GM19099 (cell line): Measurements from ENCODE around the gene IL6ST.

ENCODE experiments used
- POLR2A ChIP-seq: IDR thresholded peaks from 3 replicates; pipeline ENCODE4 v1.6.1; 2011; ENCODE audit warnings: low read depth; ENCODE audit not compliant: insufficient read length; ENCODE audit errors: extremely low read depth

The IL6ST gene

DNA sequence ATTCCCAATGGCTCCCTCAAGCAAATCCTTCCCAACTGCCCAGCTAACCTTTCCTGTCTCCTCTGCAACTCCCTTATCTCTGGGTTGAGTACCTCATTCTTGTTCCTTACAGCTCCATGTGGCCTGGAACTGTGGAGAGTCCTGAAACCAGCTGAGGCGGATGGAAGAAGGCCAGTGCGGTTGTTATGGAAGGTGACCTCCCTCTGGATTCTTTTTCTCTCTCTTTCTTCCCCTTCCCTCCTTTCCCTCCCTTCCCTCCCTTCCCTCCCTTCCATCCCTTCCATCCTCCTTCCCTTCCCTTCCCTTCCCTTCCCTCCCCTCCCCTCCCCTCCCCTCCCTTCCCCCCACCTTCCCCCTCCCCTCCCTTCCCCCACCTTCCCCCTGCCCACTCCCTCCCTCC lies 98.5 kb downstream of the IL6ST start:
- TF ChIP-seq POLR2A = no peak

DNA sequence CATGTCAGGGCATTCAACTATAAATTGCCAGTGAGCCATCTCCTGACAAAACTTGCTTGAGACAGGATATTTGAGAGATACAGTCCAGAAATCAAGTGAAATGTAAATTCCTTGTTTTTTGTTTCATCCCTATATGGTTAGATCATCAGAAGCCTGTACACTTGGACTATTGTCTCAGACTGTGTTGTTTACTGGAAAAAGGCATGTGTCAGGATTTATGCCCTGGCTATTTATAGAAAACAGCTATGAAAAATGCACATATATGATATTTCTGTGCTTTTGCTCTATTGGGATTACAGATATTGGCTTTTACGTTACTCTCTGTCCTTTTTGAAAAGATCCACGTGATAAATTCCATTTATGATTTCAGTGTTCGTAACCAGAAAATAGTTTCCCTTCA lies 99.4 kb downstream of the IL6ST start:
- no peak for TF ChIP-seq POLR2A

- TF ChIP-seq POLR2A = no peak
Observed at GRCh38 chr5:55894135-55894534, 100.6 kb downstream of the IL6ST start.

DNA sequence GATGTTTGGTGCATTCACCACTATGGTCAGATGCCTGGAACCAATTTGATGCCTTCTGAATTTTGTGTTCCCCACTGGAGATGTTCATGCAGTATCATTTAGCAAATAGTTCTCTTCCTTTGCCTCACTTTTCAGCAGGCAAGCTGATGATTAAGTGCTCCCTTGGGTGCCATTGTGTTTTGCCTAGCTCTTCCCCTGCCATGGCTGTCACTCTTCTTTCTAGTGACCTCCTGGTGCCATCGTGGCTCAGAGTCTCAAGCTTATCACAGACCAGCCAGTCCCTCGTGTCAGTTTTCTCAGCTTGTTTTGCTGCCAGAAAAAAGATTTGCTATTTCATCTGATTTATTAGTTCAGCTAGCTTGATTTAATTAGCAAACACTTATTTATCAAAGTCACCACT lies 102.3 kb downstream of the IL6ST start:
- no peak for TF ChIP-seq POLR2A

DNA sequence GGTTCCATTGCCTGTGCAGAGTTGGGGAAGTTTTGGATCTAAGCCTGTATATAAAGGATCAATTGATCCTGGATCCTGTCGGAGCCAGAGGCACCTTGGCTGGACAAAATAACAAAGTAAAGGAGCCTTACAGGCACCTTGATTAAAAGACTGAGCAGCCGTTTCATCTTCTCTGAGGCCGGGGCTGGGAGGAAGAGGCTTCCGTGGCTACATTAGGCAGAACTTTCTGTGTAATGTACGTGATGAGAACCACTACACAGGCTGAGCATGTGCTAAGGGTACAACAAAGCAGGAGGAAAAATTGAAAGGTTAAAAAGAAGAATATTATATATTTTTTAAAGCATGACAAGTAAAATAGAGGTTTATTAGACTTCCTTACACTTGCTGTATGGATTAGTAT lies 106.6 kb downstream of the IL6ST start:
- TF ChIP-seq POLR2A = no peak

GRCh38 chr5:55885359-55885758 lies 109.4 kb downstream of the IL6ST start:
- TF ChIP-seq POLR2A = no peak
